ENCODE results near the gene C2CD4D.

GRCh38 chr1:151839457-151840403 lies at the start of gene C2CD4D:
- TF ChIP-seq POLR2A (IDR thresholded peaks at IDR 0.05; ENCODE audit: low read depth, low read length) = no peak
- no peak for TF ChIP-seq POLR2AphosphoS5 (IDR thresholded peaks at IDR 0.05; ENCODE audit: low read depth, low read length)
- no peak for TF ChIP-seq TAF1 (IDR thresholded peaks at IDR 0.05; ENCODE audit: low read depth, low read length)
- TF ChIP-seq PAX5 (IDR thresholded peaks at IDR 0.05; ENCODE audit: insufficient read depth, low read length, severe bottlenecking) = no peak
